Sigmoid colon (tissue), 7 donors: ENCODE results near the gene MAD1L1. TPM values are rescaled to one million over a fixed set of nuclear protein-coding genes. Genes with fewer than 3 reads are reported as not detected.

ENCODE experiments used
- DNase-seq: peaks from one replicate; pipeline ENCODE4 v3.0.0-alpha.2; 2019
- H3K27ac ChIP-seq, 4 donors: fragments of 200-600 bp; sonication (generic); one replicate each; pipeline ENCODE4 v1.5.1; 2016 to 2019; ENCODE audit warnings: mild to moderate bottlenecking in 1 of 4
- H3K27me3 ChIP-seq, 3 donors: fragments of 200-600 bp; sonication (generic); one replicate each; pipeline ENCODE4 v1.5.1; 2019; ENCODE audit warnings: mild to moderate bottlenecking in 1 of 3
- H3K36me3 ChIP-seq, 4 donors: fragments of 200-600 bp; sonication (generic); one replicate each; pipeline ENCODE4 v1.5.1; 2016 to 2019
- H3K4me1 ChIP-seq, 4 donors: fragments of 200-600 bp; sonication (generic); one replicate each; pipeline ENCODE4 v1.5.1; 2017 to 2019
- H3K4me3 ChIP-seq, 4 donors: fragments of 200-600 bp; sonication (generic); one replicate each; pipeline ENCODE4 v1.5.1; 2017 to 2019; ENCODE audit warnings: mild to moderate bottlenecking in 2 of 4, moderate library complexity in 1 of 4
- H3K9me3 ChIP-seq, 4 donors: fragments of 200-600 bp in 3 of 4; sonication (generic) in 3 of 4; one replicate each; pipeline versions ENCODE4 v1.5.1 to v1.6.1; 2013 to 2019
- CTCF ChIP-seq, 4 experiments: fragments of 450-650 bp in 3 of 4; fragments of 200-600 bp in 1 of 4; IDR thresholded peaks; one replicate each; pipeline ENCODE4 v1.5.1; 2016 to 2019; ENCODE audit warnings: antibody characterized with exemption in 4 of 4, mild to moderate bottlenecking in 3 of 4, moderate library complexity in 2 of 4
- EP300 ChIP-seq, 4 donors: sonication (generic); formaldehyde crosslinking; IDR thresholded peaks; one replicate each; pipeline ENCODE4 v1.6.1; 2017; ENCODE audit warnings: antibody characterized with exemption in 4 of 4
- POLR2A ChIP-seq, 2 donors: fragments of 450-650 bp; IDR thresholded peaks; one replicate each; pipeline ENCODE4 v1.6.1; 2016; ENCODE audit warnings: antibody characterized with exemption in 2 of 2, mild to moderate bottlenecking in 2 of 2, moderate library complexity in 2 of 2
- POLR2AphosphoS5 ChIP-seq, 4 donors: sonication (generic); formaldehyde crosslinking; IDR thresholded peaks; one replicate each; pipeline ENCODE4 v1.6.1; 2017; ENCODE audit warnings: antibody characterized with exemption in 4 of 4
- WGBS, 2 donors: extraction: QIAGEN DNeasy Blood & Tissue Kit; methylation state at CpG; one replicate each; pipeline ENCODE4 v1.1.7; 2013; 5-methylcytosine and 5-hydroxymethylcytosine counted together
- intact Hi-C: fragments of 100-400 bp; cut with DNase I; formaldehyde crosslinking; loops from one replicate; pipeline ENCODE4 v1.15.1; 2023
- polyA plus RNA-seq, 3 donors: library from polyadenylated mRNA; stranded (reverse); fragments of 200-250 nt; gene quantifications; one replicate each; pipeline ENCODE4 v1.2.3, GENCODE V29; 2013
- total RNA-seq, 4 donors: library from RNA; depleted of rRNA; stranded (reverse); fragments of >200 nt; gene quantifications; one replicate each; pipeline ENCODE4 v1.1.0, GENCODE V29; 2016
- donor health status: healthy with polysubstance abuse.
- donor health status: Bipolar disorder and iron deficiency.
- donor health status: healthy.

MAD1L1 gene
- total and polyA plus RNA-seq, 7 donors = 10.2 to 38.4 (median 20.6) TPM

GRCh38 chr7:2186166-2186565, 46.6 kb downstream of the MAD1L1 start:
- Histone ChIP-seq H3K4me1 (no peaks in the 10 kb centered on the region), H3K9me3 (no peaks in the 10 kb centered on the region), H3K36me3 (no peaks in the 10 kb centered on the region), H3K27ac (no peak overlapping the region), H3K27me3 (no peaks in the 10 kb centered on the region), H3K4me3 (no peak overlapping the region)
- 80 to 85% methylated on average over 4 of the region's 4 CpGs for WGBS, 2 donors
- no peak for DNase-seq
- TF ChIP-seq POLR2AphosphoS5 (IDR thresholded peaks at IDR 0.05) (no peak), POLR2A (IDR thresholded peaks at IDR 0.05) (no peak), EP300 (IDR thresholded peaks at IDR 0.05) (no peak)
- intact Hi-C loops = no loop called here

- intact Hi-C loops = no loop called here
- WGBS, 2 donors = 98% methylated on average over 8 of the region's 8 CpGs
- no peak for TF ChIP-seq POLR2A (IDR thresholded peaks at IDR 0.05)
- no peak for TF ChIP-seq CTCF (IDR thresholded peaks at IDR 0.05)
- no peak for TF ChIP-seq POLR2AphosphoS5 (IDR thresholded peaks at IDR 0.05)
- no peak for TF ChIP-seq EP300 (IDR thresholded peaks at IDR 0.05)
- DNase-seq = no peak
- Histone ChIP-seq H3K4me3 (no peak overlapping the region), H3K27me3 (no peaks in the 10 kb centered on the region), H3K36me3 (no peaks in the 10 kb centered on the region), H3K27ac (no peak overlapping the region), H3K9me3 (no peaks in the 10 kb centered on the region), H3K4me1 (no peaks in the 10 kb centered on the region)
Observed at GRCh38 chr7:2185715-2186114, 47.0 kb downstream of the MAD1L1 start.

- WGBS, 2 donors = 95 to 97% methylated on average over 10 of the region's 10 CpGs
Observed at GRCh38 chr7:2182461-2182860, 50.3 kb downstream of the MAD1L1 start.

GRCh38 chr7:2181077-2181854, 51.5 kb downstream of the MAD1L1 start:
- Histone ChIP-seq H3K36me3 (no peaks in the 10 kb centered on the region), H3K9me3 (no peaks in the 10 kb centered on the region), H3K4me1 (no peaks in the 10 kb centered on the region), H3K4me3 (no peak overlapping the region), H3K27ac (no peak overlapping the region), H3K27me3 (no peaks in the 10 kb centered on the region)
- 82 to 95% methylated on average over 13 of the region's 13 CpGs for WGBS, 2 donors
- intact Hi-C loops = no loop called here
- no peak for TF ChIP-seq CTCF (IDR thresholded peaks at IDR 0.05)
- TF ChIP-seq EP300 (IDR thresholded peaks at IDR 0.05) = no peak
- TF ChIP-seq POLR2A (IDR thresholded peaks at IDR 0.05) = no peak
- TF ChIP-seq POLR2AphosphoS5 (IDR thresholded peaks at IDR 0.05) = no peak
- no peak for DNase-seq

More at GRCh38 chr7:2182461-2182860, 50.3 kb downstream of the MAD1L1 start:
- H3K27ac ChIP-seq = no peak overlapping the region
- H3K4me1 ChIP-seq = no peaks in the 10 kb centered on the region
- H3K27me3 ChIP-seq = no peaks in the 10 kb centered on the region
- H3K4me3 ChIP-seq = no peak overlapping the region
- TF ChIP-seq CTCF (IDR thresholded peaks at IDR 0.05) (no peak), EP300 (IDR thresholded peaks at IDR 0.05) (no peak), POLR2A (IDR thresholded peaks at IDR 0.05) (no peak), POLR2AphosphoS5 (IDR thresholded peaks at IDR 0.05) (no peak)
- no peaks in the 10 kb centered on the region for H3K36me3 ChIP-seq
- intact Hi-C loops = no loop called here
- H3K9me3 ChIP-seq = no peaks in the 10 kb centered on the region
- no peak for DNase-seq

GRCh38 chr7:2180081-2180480, 52.7 kb downstream of the MAD1L1 start:
- intact Hi-C loops = no loop called here

More at GRCh38 chr7:2180081-2180480, 52.7 kb downstream of the MAD1L1 start:
- Histone ChIP-seq H3K36me3 (no peaks in the 10 kb centered on the region), H3K4me1 (peaks cover 0 to 11% (median 10%) of the 10 kb centered on the region in 4 donors), H3K27me3 (no peaks in the 10 kb centered on the region), H3K27ac (no peak overlapping the region), H3K4me3 (no peak overlapping the region), H3K9me3 (no peaks in the 10 kb centered on the region)
- TF ChIP-seq POLR2A (IDR thresholded peaks at IDR 0.05) (no peak), CTCF (IDR thresholded peaks at IDR 0.05) (no peak), EP300 (IDR thresholded peaks at IDR 0.05) (no peak), POLR2AphosphoS5 (IDR thresholded peaks at IDR 0.05) (no peak)
- DNase-seq = no peak
- 95 to 97% methylated on average over 8 of the region's 8 CpGs for WGBS, 2 donors
